Ishikawa (cell line): ENCODE data around the gene HOXB3.

Experiments
- CEBPB ChIP-seq: IDR thresholded peaks from 2 replicates; pipeline ENCODE4 v1.6.1; 2012
- CREB1 ChIP-seq: IDR thresholded peaks from 2 replicates; pipeline ENCODE4 v1.6.1; 2012; ENCODE audit warnings: low read depth
- EGR1 ChIP-seq: IDR thresholded peaks from 2 replicates; pipeline ENCODE4 v1.6.1; 2012
- EP300 ChIP-seq: IDR thresholded peaks from 2 replicates; pipeline ENCODE4 v1.6.1; 2012; ENCODE audit warnings: borderline replicate concordance
- FOXM1 ChIP-seq: IDR thresholded peaks from 2 replicates; pipeline ENCODE4 v1.6.1; 2012; ENCODE audit warnings: low read depth, borderline replicate concordance
- MAX ChIP-seq: IDR thresholded peaks from 2 replicates; pipeline ENCODE4 v1.6.1; 2012
- NFIC ChIP-seq: IDR thresholded peaks from 2 replicates; pipeline ENCODE4 v1.6.1; 2012
- RAD21 ChIP-seq: IDR thresholded peaks from 2 replicates; pipeline ENCODE4 v1.6.1; 2012; ENCODE audit warnings: low read depth
- REST ChIP-seq: IDR thresholded peaks from 2 replicates; pipeline ENCODE4 v1.6.1; 2012; ENCODE audit warnings: low read depth, mild to moderate bottlenecking
- TAF1 ChIP-seq: IDR thresholded peaks from 2 replicates; pipeline ENCODE4 v1.6.1; 2012; ENCODE audit warnings: low read depth, mild to moderate bottlenecking
- TCF12 ChIP-seq: IDR thresholded peaks from 2 replicates; pipeline ENCODE4 v1.6.1; 2012; ENCODE audit warnings: low read depth
- TEAD4 ChIP-seq: IDR thresholded peaks from 2 replicates; pipeline ENCODE4 v1.6.1; 2012
- YY1 ChIP-seq: IDR thresholded peaks from 2 replicates; pipeline ENCODE4 v1.6.1; 2012; ENCODE audit warnings: low read depth
- ZBTB7A ChIP-seq: IDR thresholded peaks from 2 replicates; pipeline ENCODE4 v1.6.1; 2012; ENCODE audit warnings: low read depth
- TF ChIP-seq, protein P1 (sequence below): IDR thresholded peaks from 2 replicates; pipeline ENCODE4 v1.6.1; 2012

Gene HOXB3

DNA sequence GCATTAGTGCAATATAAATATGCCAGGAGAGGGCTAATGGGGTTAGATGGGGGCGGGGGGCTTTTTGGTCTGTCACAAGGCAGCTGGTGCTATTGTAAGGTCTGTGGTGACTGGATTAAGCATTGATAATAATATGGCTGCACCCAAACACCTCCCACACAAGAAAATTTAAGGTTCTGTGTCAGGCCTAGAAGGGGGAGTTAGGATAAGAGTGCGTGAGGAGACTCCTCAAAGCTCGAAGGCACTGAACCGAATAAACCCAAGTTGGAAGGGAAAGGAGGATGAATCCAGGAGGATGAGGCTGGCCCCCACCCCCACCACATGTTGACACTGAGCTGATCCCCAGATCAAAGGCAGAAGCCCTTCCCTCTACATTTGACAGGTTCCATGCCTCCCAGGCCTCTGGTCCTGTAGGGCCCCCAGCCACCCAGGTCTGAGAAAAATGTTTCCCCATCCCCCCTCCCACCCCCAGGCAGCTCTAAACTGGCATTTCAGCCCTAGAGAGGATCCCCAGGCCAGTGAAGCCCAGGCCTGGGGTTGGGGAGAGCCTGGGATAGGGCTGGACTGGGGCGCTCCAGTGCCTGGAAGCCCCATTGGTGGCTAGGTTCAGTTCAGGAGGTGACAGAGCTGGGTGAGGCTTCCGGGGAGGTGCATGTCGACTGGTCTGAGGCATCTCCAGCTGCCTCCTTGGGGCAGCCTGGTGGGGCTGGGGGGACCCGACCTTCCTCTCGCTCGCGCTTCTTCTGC lies 60.9 kb downstream of the HOXB3 start:
- TF ChIP-seq, protein P1, sequence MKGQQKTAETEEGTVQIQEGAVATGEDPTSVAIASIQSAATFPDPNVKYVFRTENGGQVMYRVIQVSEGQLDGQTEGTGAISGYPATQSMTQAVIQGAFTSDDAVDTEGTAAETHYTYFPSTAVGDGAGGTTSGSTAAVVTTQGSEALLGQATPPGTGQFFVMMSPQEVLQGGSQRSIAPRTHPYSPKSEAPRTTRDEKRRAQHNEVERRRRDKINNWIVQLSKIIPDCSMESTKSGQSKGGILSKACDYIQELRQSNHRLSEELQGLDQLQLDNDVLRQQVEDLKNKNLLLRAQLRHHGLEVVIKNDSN: no peak
- TF ChIP-seq TCF12 (no peak), CEBPB (no peak), EP300 (no peak), CREB1 (no peak), MAX (no peak), NFIC (no peak), FOXM1 (no peak), TEAD4 (no peak), EGR1 (no peak), TAF1 (no peak), REST (no peak), RAD21 (no peak)

GRCh38 chr17:48528153-48528935 lies 61.7 kb downstream of the HOXB3 start:
- TF ChIP-seq RAD21: no peak
- no peak for TF ChIP-seq EGR1
- TF ChIP-seq YY1: no peak
- TF ChIP-seq CEBPB: no peak
- no peak for TF ChIP-seq TCF12
- TF ChIP-seq MAX: no peak
- TF ChIP-seq TAF1: no peak
- TF ChIP-seq REST: no peak
- TF ChIP-seq, protein P1: no peak
- no peak for TF ChIP-seq TEAD4
- no peak for TF ChIP-seq ZBTB7A
- no peak for TF ChIP-seq EP300

- no peak for TF ChIP-seq TEAD4
- TF ChIP-seq EGR1: no peak
- TF ChIP-seq FOXM1: no peak
- TF ChIP-seq REST: no peak
- TF ChIP-seq TCF12: no peak
- TF ChIP-seq, protein P1: no peak
- TF ChIP-seq NFIC: no peak
These were observed 62.5 kb downstream of the HOXB3 start for GRCh38 chr17:48527547-48527932.
